GM23338 (cell line): ENCODE data around the gene ORM1. TPM values are rescaled to one million over a fixed set of nuclear protein-coding genes. Genes with fewer than 3 reads are reported as not detected.

Experiments used
- ATAC-seq: fragments of 200-7000 bp; cut with Tn5 transposase; 3 replicates; pipeline ENCODE4 v1.9.1; 2020
- DNase-seq: peaks from one replicate; pipeline ENCODE4 v3.0.0-alpha.2; 2015; ENCODE audit warnings: low spot score
- H2AFZ ChIP-seq: fragments of 200-600 bp; sonication (generic); 2 replicates; pipeline ENCODE4 v1.8.0; 2016; ENCODE audit warnings: antibody characterized with exemption, mild to moderate bottlenecking, moderate library complexity
- H3F3A ChIP-seq: fragments of 200-600 bp; sonication (generic); replicated peaks from 2 replicates; pipeline ENCODE4 v1.8.0; 2017; ENCODE audit warnings: antibody characterized with exemption, mixed run types, low read depth
- H3K27ac ChIP-seq: fragments of 200-600 bp; sonication (generic); 2 replicates; pipeline ENCODE4 v1.6.1; 2016; ENCODE audit warnings: low read depth
- H3K27me3 ChIP-seq: fragments of 200-600 bp; sonication (generic); 2 replicates; pipeline ENCODE4 v1.8.0; 2016; ENCODE audit warnings: mild to moderate bottlenecking, mixed run types, moderate library complexity; ENCODE audit not compliant: insufficient read depth
- H3K36me3 ChIP-seq: fragments of 200-600 bp; sonication (generic); 2 replicates; pipeline ENCODE4 v1.8.0; 2016; ENCODE audit warnings: mild to moderate bottlenecking; ENCODE audit not compliant: insufficient read depth
- H3K4me1 ChIP-seq: fragments of 200-600 bp; sonication (generic); 2 replicates; pipeline ENCODE4 v1.8.0; 2016; ENCODE audit warnings: mild to moderate bottlenecking, moderate library complexity; ENCODE audit not compliant: insufficient read depth
- H3K4me2 ChIP-seq: fragments of 200-600 bp; sonication (generic); 2 replicates; pipeline ENCODE4 v1.7.1; 2017; ENCODE audit warnings: mixed run types
- H3K4me3 ChIP-seq: fragments of 200-600 bp; sonication (generic); 2 replicates; pipeline ENCODE4 v1.6.1; 2016; ENCODE audit warnings: mixed run types
- H3K79me2 ChIP-seq: fragments of 200-600 bp; sonication (generic); replicated peaks from 2 replicates; pipeline ENCODE4 v1.8.0; 2017; ENCODE audit warnings: mild to moderate bottlenecking; ENCODE audit not compliant: insufficient read depth
- H3K9me2 ChIP-seq: fragments of 200-600 bp; sonication (generic); 2 replicates; pipeline ENCODE4 v1.8.0; 2017; ENCODE audit not compliant: insufficient read depth
- H4K20me1 ChIP-seq: fragments of 200-600 bp; sonication (generic); replicated peaks from 2 replicates; pipeline ENCODE4 v1.8.0; 2017; ENCODE audit warnings: mild to moderate bottlenecking; ENCODE audit not compliant: insufficient read depth
- H3K27ac Mint-ChIP-seq: 2 replicates; pipeline ENCODE4 v1.8.0; 2020; ENCODE audit warnings: inconsistent platforms, mild to moderate bottlenecking, moderate library complexity, mixed read lengths
- H3K27me3 Mint-ChIP-seq: 3 replicates; pipeline ENCODE4 v1.8.0; 2022; ENCODE audit warnings: low read depth, mild to moderate bottlenecking, moderate library complexity, mixed read lengths, inconsistent platforms; ENCODE audit not compliant: insufficient read depth, poor library complexity
- H3K36me3 Mint-ChIP-seq: 3 replicates; pipeline ENCODE4 v1.8.0; 2021; ENCODE audit warnings: low read depth, mild to moderate bottlenecking, inconsistent platforms, moderate library complexity, mixed read lengths
- H3K4me1 Mint-ChIP-seq: 3 replicates; pipeline ENCODE4 v1.8.0; 2020; ENCODE audit warnings: mild to moderate bottlenecking, inconsistent platforms, mixed read lengths
- H3K4me3 Mint-ChIP-seq: 3 replicates; pipeline ENCODE4 v1.8.0; 2021; ENCODE audit warnings: moderate library complexity, mild to moderate bottlenecking, inconsistent platforms, mixed read lengths
- H3K9me3 Mint-ChIP-seq: 3 replicates; pipeline ENCODE4 v1.8.0; 2020; ENCODE audit warnings: moderate library complexity, mild to moderate bottlenecking, inconsistent platforms, mixed read lengths
- CREB1 ChIP-seq: fragments of 250-450 bp; sonication (Bioruptor Pico); IDR thresholded peaks from 2 replicates; pipeline ENCODE4 v1.5.0; 2020; ENCODE audit warnings: low read depth, mild to moderate bottlenecking, moderate library complexity
- ETS1 ChIP-seq: IDR thresholded peaks from 2 replicates; pipeline ENCODE4 v1.6.1; 2016; ENCODE audit warnings: antibody characterized with exemption
- EZH2phosphoT487 ChIP-seq: fragments of 200-600 bp; sonication (generic); IDR thresholded peaks from one replicate; pipeline ENCODE4 v1.8.1; 2018; ENCODE audit warnings: antibody characterized with exemption; ENCODE audit not compliant: unreplicated experiment
- JUNB ChIP-seq: IDR thresholded peaks from one replicate; pipeline ENCODE4 v1.6.1; 2016; ENCODE audit warnings: antibody characterized with exemption; ENCODE audit not compliant: unreplicated experiment
- NANOG ChIP-seq: IDR thresholded peaks from 2 replicates; pipeline ENCODE4 v1.6.1; 2016; ENCODE audit warnings: antibody characterized with exemption, borderline replicate concordance
- POLR2AphosphoS5 ChIP-seq: IDR thresholded peaks from 2 replicates; pipeline ENCODE4 v1.6.1; 2016; ENCODE audit warnings: antibody characterized with exemption, low read depth
- REST ChIP-seq: IDR thresholded peaks from one replicate; pipeline ENCODE4 v1.6.1; 2018; ENCODE audit warnings: antibody characterized with exemption; ENCODE audit not compliant: unreplicated experiment
- STAT1 ChIP-seq: IDR thresholded peaks from one replicate; pipeline ENCODE4 v1.6.1; 2016; ENCODE audit warnings: antibody characterized with exemption; ENCODE audit not compliant: unreplicated experiment
- ZNF331 ChIP-seq: fragments of 250-450 bp; sonication (Bioruptor Pico); IDR thresholded peaks from 2 replicates; pipeline ENCODE4 v1.5.0; 2020; ENCODE audit warnings: low read depth, mild to moderate bottlenecking, moderate library complexity
- polyA plus RNA-seq: library from polyadenylated mRNA; unstranded; fragments of >200 nt; fragmentation: Nextera tagmentation; extraction: Ambion mirVana; gene quantifications from 2 replicates; pipeline ENCODE4 v1.2.1, GENCODE V29; 2016
- total RNA-seq: library from RNA; depleted of rRNA; stranded (reverse); fragments of >200 nt; shearing (Covaris generic); gene quantifications from 2 replicates; pipeline ENCODE4 v1.2.3, GENCODE V29; 2014

Gene ORM1
- total and polyA plus RNA-seq, 2 experiments from 2014 or later, result not detected

- Mint-ChIP-seq H3K4me3 (no peak overlapping the region), H3K9me3 (no peaks in the 10 kb centered on the region), H3K27ac (no peak overlapping the region), H3K4me1 (peaks cover 4% of the 10 kb centered on the region; the same call in 1 of the 3 replicates), H3K36me3 (peaks cover 79% of the 10 kb centered on the region), H3K27me3 (peaks cover 6% of the 10 kb centered on the region)
- H3K9me2 ChIP-seq, result no peaks in the 10 kb centered on the region
- no peak overlapping the region for H3K27ac ChIP-seq
- no peak overlapping the region for H3K4me2 ChIP-seq
- no peak overlapping the region for H3K4me3 ChIP-seq
- H3K79me2 ChIP-seq, result no peaks in the 10 kb centered on the region
- H3K4me1 ChIP-seq, result no peaks in the 10 kb centered on the region
- H3K27me3 ChIP-seq, result no peaks in the 10 kb centered on the region
- no peaks in the 10 kb centered on the region for H4K20me1 ChIP-seq
- H3K36me3 ChIP-seq, result peaks cover 29% of the 10 kb centered on the region; the same call in 1 of the 2 replicates
- DNase-seq (no peak), ATAC-seq (no peak)
- H2AFZ ChIP-seq, result no peak overlapping the region
- H3F3A ChIP-seq, result no peaks in the 10 kb centered on the region
- TF ChIP-seq REST (no peak), STAT1 (no peak), ETS1 (no peak), CREB1 (CRISPR knock-in tag) (no peak), POLR2AphosphoS5 (no peak), NANOG (no peak), ZNF331 (no peak)
These were observed 38.6 kb downstream of the ORM1 start for GRCh38 chr9:114361542-114361941.

- Histone ChIP-seq H3K4me3 (no peak overlapping the region), H3K79me2 (no peaks in the 10 kb centered on the region), H2AFZ (no peak overlapping the region), H3F3A (no peaks in the 10 kb centered on the region), H3K27me3 (no peaks in the 10 kb centered on the region), H3K9me2 (no peaks in the 10 kb centered on the region), H3K4me1 (no peaks in the 10 kb centered on the region), H4K20me1 (no peaks in the 10 kb centered on the region), H3K36me3 (peaks cover 22% of the 10 kb centered on the region; the same call in 1 of the 2 replicates), H3K27ac (no peak overlapping the region), H3K4me2 (no peak overlapping the region)
- DNase-seq (no peak), ATAC-seq (no peak)
- Mint-ChIP-seq H3K4me3 (no peak overlapping the region), H3K27me3 (peaks cover 6% of the 10 kb centered on the region), H3K4me1 (peaks cover 9% of the 10 kb centered on the region), H3K27ac (no peak overlapping the region), H3K9me3 (no peaks in the 10 kb centered on the region), H3K36me3 (peaks cover 80% of the 10 kb centered on the region)
- no peak for TF ChIP-seq NANOG
- no peak for TF ChIP-seq ETS1
- no peak for TF ChIP-seq EZH2phosphoT487
- no peak for TF ChIP-seq POLR2AphosphoS5
- no peak for TF ChIP-seq CREB1 (CRISPR knock-in tag)
- no peak for TF ChIP-seq REST
- no peak for TF ChIP-seq STAT1
- TF ChIP-seq JUNB, result no peak
These were observed 39.5 kb downstream of the ORM1 start for GRCh38 chr9:114362394-114362793.
